Gastroesophageal sphincter (tissue), 4 donors: ENCODE data around the gene TMEM138. TPM values are rescaled to one million over a fixed set of nuclear protein-coding genes. Genes with fewer than 3 reads are reported as not detected.

Source experiments
- ATAC-seq: fragments of 150-250 bp; one replicate; pipeline ENCODE4 v1.9.1; 2016; ENCODE audit warnings: mild to moderate bottlenecking, moderate library complexity
- H3K27ac ChIP-seq, 4 donors: fragments of 200-600 bp; sonication (generic) in 3 of 4; 1 replicate in 3 of 4; 2 replicates in 1 of 4; pipeline ENCODE4 v1.5.1; 2016 to 2019
- H3K27me3 ChIP-seq: fragments of 200-600 bp; sonication (generic); one replicate; pipeline ENCODE4 v1.5.1; 2019
- H3K36me3 ChIP-seq, 2 donors: fragments of 200-600 bp; sonication (generic); one replicate each; pipeline ENCODE4 v1.5.1; 2019; ENCODE audit warnings: control low read depth in 1 of 2
- H3K4me1 ChIP-seq, 3 donors: fragments of 200-600 bp; sonication (generic); 1 replicate in 2 of 3; 2 replicates in 1 of 3; pipeline ENCODE4 v1.5.1; 2016 to 2019; ENCODE audit warnings: control low read depth in 2 of 3
- H3K4me3 ChIP-seq, 2 donors: fragments of 200-600 bp; sonication (generic); one replicate each; pipeline ENCODE4 v1.5.1; 2019; ENCODE audit warnings: mild to moderate bottlenecking in 1 of 2, moderate library complexity in 1 of 2
- H3K9me3 ChIP-seq, 3 donors: fragments of 200-600 bp; sonication (generic); one replicate each; pipeline ENCODE4 v1.5.1; 2017 to 2019; ENCODE audit warnings: control low read depth in 2 of 3
- EP300 ChIP-seq: sonication (generic); formaldehyde crosslinking; IDR thresholded peaks from one replicate; pipeline ENCODE4 v1.6.1; 2017; ENCODE audit warnings: antibody characterized with exemption, mild to moderate bottlenecking
- POLR2A ChIP-seq, 2 donors: fragments of 450-650 bp; IDR thresholded peaks; one replicate each; pipeline ENCODE4 v1.6.1; 2017; ENCODE audit warnings: antibody characterized with exemption in 2 of 2, mild to moderate bottlenecking in 2 of 2, moderate library complexity in 1 of 2
- POLR2AphosphoS5 ChIP-seq: sonication (generic); formaldehyde crosslinking; IDR thresholded peaks from one replicate; pipeline ENCODE4 v1.6.1; 2017; ENCODE audit warnings: antibody characterized with exemption
- WGBS, 2 donors: methylation state at CpG; one replicate each; pipeline ENCODE4 v1.1.5; 2018; ENCODE audit warnings: low coverage in 1 of 2; 5-methylcytosine and 5-hydroxymethylcytosine counted together
- total RNA-seq, 4 donors: library from RNA; depleted of rRNA; stranded (reverse); fragments of >200 nt; gene quantifications; one replicate each; pipeline ENCODE4 v1.1.0, GENCODE V29; 2016
- TF ChIP-seq, protein P1 (sequence below), 4 experiments: fragments of 200-600 bp in 2 of 4; fragments of 450-650 bp in 2 of 4; sonication (generic) in 1 of 4; IDR thresholded peaks; one replicate each; pipeline ENCODE4 v1.5.1; 2017 to 2019; ENCODE audit warnings: antibody characterized with exemption in 4 of 4, mild to moderate bottlenecking in 2 of 4, moderate library complexity in 2 of 4

Gene TMEM138
- total RNA-seq, 4 donors from 2014 or later: 18.3 to 37.0 (median 21.7) TPM

DNA sequence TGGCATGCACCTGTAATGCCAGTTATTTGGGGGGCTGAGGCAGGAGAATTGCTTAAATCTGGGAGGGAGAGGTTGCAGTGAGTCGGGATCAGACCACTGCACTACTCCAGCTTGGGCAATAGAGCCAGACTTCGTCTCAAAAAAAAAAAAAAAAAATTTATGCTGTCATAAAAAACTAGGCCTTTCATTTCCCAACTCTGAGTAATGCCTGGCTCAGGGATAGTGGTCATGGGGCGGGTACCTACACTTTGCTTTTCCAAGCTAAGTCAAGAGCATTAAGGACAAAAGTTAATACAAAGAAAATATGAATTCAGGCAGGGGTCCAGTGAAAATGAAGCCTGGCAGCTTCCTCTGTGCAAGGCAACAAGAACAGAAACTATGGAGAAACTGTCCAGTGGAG is 51.3 kb downstream of the TMEM138 start:
- Histone ChIP-seq H3K27ac (no peak overlapping the region), H3K27me3 (no peaks in the 10 kb centered on the region), H3K9me3 (no peaks in the 10 kb centered on the region), H3K4me3 (no peak overlapping the region), H3K36me3 (peaks cover 0 to 100% of the 10 kb centered on the region in 2 donors), H3K4me1 (peaks cover 0 to 16% (median 0%) of the 10 kb centered on the region in 3 donors)
- WGBS, 2 donors: 79 to 80% methylated on average over 1 to 3 of the region's 3 CpGs
- peak; percentile 51 for ATAC-seq
- TF ChIP-seq POLR2AphosphoS5 (no peak), POLR2A (IDR thresholded peaks at IDR 0.05) (no peak), EP300 (no peak)
- TF ChIP-seq, protein P1, sequence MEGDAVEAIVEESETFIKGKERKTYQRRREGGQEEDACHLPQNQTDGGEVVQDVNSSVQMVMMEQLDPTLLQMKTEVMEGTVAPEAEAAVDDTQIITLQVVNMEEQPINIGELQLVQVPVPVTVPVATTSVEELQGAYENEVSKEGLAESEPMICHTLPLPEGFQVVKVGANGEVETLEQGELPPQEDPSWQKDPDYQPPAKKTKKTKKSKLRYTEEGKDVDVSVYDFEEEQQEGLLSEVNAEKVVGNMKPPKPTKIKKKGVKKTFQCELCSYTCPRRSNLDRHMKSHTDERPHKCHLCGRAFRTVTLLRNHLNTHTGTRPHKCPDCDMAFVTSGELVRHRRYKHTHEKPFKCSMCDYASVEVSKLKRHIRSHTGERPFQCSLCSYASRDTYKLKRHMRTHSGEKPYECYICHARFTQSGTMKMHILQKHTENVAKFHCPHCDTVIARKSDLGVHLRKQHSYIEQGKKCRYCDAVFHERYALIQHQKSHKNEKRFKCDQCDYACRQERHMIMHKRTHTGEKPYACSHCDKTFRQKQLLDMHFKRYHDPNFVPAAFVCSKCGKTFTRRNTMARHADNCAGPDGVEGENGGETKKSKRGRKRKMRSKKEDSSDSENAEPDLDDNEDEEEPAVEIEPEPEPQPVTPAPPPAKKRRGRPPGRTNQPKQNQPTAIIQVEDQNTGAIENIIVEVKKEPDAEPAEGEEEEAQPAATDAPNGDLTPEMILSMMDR (IDR thresholded peaks at IDR 0.05): no peak

DNA sequence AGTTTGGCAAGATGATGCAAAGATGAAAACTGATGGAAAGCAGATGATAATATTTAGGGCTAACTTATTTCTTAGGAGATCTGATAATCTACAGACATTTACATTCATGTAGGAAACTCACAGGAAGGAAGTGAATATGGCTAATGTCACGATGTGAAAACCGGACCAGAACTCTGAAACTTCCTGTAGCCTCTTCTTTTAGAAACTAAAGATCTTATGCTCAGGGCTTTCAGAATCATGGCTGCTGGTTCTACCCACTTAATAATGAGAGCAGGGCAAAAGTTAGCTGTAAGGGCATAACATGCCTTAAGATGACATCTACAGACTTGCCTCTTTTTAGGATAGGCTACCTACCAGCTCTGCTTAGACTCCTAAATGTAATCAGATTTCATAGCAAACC is 52.4 kb downstream of the TMEM138 start:
- WGBS, 2 donors: 65 to 89% methylated on average over 2 of the region's 2 CpGs
- ATAC-seq: no peak
- no peak for TF ChIP-seq POLR2A (IDR thresholded peaks at IDR 0.05)
- Histone ChIP-seq H3K27ac (no peak overlapping the region), H3K4me3 (no peak overlapping the region), H3K9me3 (no peaks in the 10 kb centered on the region), H3K27me3 (no peaks in the 10 kb centered on the region), H3K36me3 (peaks cover 0 to 100% of the 10 kb centered on the region in 2 donors), H3K4me1 (peaks cover 0 to 20% (median 0%) of the 10 kb centered on the region in 3 donors)

DNA sequence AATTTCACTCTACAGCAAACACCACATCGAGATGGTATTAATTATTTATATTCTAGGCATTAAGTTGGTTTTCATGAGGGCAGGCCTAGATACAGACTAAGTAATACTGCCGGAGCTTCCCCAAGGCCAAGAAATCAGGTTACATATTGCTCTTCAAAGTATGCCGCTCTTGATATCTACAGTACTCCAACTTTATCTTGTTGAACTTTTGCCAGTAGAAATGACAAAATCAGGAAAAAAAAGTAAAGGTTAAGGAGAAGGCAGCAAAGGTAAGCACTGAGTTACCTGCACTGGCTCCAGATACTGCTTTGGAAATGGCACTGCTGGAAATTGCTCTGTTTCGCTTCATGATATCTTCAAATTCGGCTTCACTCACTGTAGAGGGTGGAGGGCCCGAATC is 53.2 kb downstream of the TMEM138 start:
- TF ChIP-seq POLR2A (IDR thresholded peaks at IDR 0.05) (no peak), POLR2AphosphoS5 (no peak), EP300 (no peak)
- TF ChIP-seq, protein P1 (IDR thresholded peaks at IDR 0.05): no peak
- no peak for ATAC-seq
- no peak overlapping the region for H3K4me3 ChIP-seq
- no peaks in the 10 kb centered on the region for H3K27me3 ChIP-seq
- peaks cover 0 to 20% (median 0%) of the 10 kb centered on the region in 3 donors for H3K4me1 ChIP-seq
- peaks cover 0 to 100% of the 10 kb centered on the region in 2 donors for H3K36me3 ChIP-seq
- H3K27ac ChIP-seq: no peak overlapping the region
- WGBS, 2 donors: 91 to 95% methylated on average over 4 to 6 of the region's 6 CpGs
- H3K9me3 ChIP-seq: no peaks in the 10 kb centered on the region

DNA sequence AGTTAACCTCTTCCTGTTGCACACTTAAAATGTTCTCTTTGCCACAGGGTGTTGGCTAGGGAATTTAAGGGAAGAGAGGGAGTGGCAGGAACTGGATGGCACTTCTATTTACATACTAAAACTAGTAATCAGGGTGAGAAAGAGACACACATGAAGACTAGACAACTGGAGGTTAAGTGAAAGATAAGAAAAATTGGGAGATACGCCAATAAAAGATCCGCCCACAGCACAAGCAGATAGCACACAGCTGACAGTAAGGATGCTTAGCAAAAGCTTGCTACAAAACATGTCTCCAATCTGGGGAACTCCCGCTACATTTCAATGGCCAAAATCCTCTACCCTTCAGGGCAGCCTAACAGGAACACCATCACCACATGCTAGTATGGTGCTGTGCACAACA is 54.8 kb downstream of the TMEM138 start:
- no peak overlapping the region for H3K4me3 ChIP-seq
- H3K27me3 ChIP-seq: no peaks in the 10 kb centered on the region
- H3K36me3 ChIP-seq: peaks cover 0 to 100% of the 10 kb centered on the region in 2 donors
- 57 to 65% methylated on average over 2 to 3 of the region's 3 CpGs for WGBS, 2 donors
- peaks cover 0 to 24% (median 0%) of the 10 kb centered on the region in 3 donors for H3K4me1 ChIP-seq
- peak overlapping the region in 1 of 4 donors; percentile 17 for H3K27ac ChIP-seq
- no peak for ATAC-seq
- TF ChIP-seq EP300 (no peak), POLR2A (IDR thresholded peaks at IDR 0.05) (no peak), POLR2AphosphoS5 (no peak)
- TF ChIP-seq, protein P1 (IDR thresholded peaks at IDR 0.05): no peak
- no peaks in the 10 kb centered on the region for H3K9me3 ChIP-seq

DNA sequence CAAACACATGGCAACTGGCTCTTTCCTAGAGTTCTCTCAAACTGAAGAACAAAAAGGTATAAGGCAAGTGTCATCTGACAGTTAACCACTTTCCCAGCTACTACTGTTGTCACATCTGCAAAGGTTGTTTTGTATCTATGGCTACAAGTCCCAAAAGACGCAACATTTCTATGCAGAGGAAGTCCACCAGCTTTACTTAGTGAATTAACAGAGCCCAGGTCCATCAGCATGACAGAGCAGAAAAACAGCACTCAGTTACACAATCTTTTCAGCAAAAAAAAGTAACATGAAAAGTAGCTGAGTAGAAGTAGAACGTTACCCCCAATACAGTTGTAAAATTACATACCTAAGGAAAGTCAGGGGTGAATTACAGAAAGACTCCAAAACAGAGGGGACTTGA is 55.5 kb downstream of the TMEM138 start:
- H3K27ac ChIP-seq: peak overlapping the region in 1 of 4 donors; percentile 17
- peaks cover 0 to 100% of the 10 kb centered on the region in 2 donors for H3K36me3 ChIP-seq
- 20 to 41% methylated on average over 1 to 2 of the region's 2 CpGs for WGBS, 2 donors
- no peak overlapping the region for H3K4me3 ChIP-seq
- ATAC-seq: no peak
- H3K27me3 ChIP-seq: no peaks in the 10 kb centered on the region
- no peaks in the 10 kb centered on the region for H3K9me3 ChIP-seq
- no peak for TF ChIP-seq EP300
- no peak for TF ChIP-seq POLR2AphosphoS5
- TF ChIP-seq, protein P1 (IDR thresholded peaks at IDR 0.05): no peak
- TF ChIP-seq POLR2A (IDR thresholded peaks at IDR 0.05): no peak
- peaks cover 0 to 31% (median 0%) of the 10 kb centered on the region in 3 donors for H3K4me1 ChIP-seq
